ENCODE measurements around the gene NEK8.

Gene NEK8

GRCh38 chr17:28748852-28749515, 20.4 kb downstream of the NEK8 start:
- DNase-seq (ENCODE audit: insufficient read length, low spot score) (no peak), FAIRE-seq (no peak)
- no peak for TF ChIP-seq POLR2A (IDR thresholded peaks at IDR 0.05; ENCODE audit: low read depth, low read length)

GRCh38 chr17:28749516-28750177, 21.1 kb downstream of the NEK8 start:
- no peak for FAIRE-seq
- no peak for TF ChIP-seq POLR2A (IDR thresholded peaks at IDR 0.05; ENCODE audit: low read depth, low read length)
- no peak for DNase-seq (ENCODE audit: insufficient read length, low spot score)

- no peak for FAIRE-seq
- no peak for TF ChIP-seq POLR2A (IDR thresholded peaks at IDR 0.05; ENCODE audit: low read depth, low read length)
- peak; percentile 78 for DNase-seq (ENCODE audit: insufficient read length, low spot score)
Observed at GRCh38 chr17:28750178-28751047, 21.8 kb downstream of the NEK8 start.

- no peak for TF ChIP-seq POLR2A (IDR thresholded peaks at IDR 0.05; ENCODE audit: low read depth, low read length)
- DNase-seq (ENCODE audit: insufficient read length, low spot score) (no peak), FAIRE-seq (no peak)
Observed at GRCh38 chr17:28751600-28752366, 23.2 kb downstream of the NEK8 start.

GRCh38 chr17:28755486-28755885, 26.9 kb downstream of the NEK8 start:
- DNase-seq (ENCODE audit: insufficient read length, low spot score) (peak; percentile 52), FAIRE-seq (no peak)
- no peak for TF ChIP-seq POLR2A (IDR thresholded peaks at IDR 0.05; ENCODE audit: low read depth, low read length)

GRCh38 chr17:28756049-28756804, 27.6 kb downstream of the NEK8 start:
- FAIRE-seq: no peak
- TF ChIP-seq POLR2A (IDR thresholded peaks at IDR 0.05; ENCODE audit: low read depth, low read length): no peak
- DNase-seq (ENCODE audit: insufficient read length, low spot score): no peak

GRCh38 chr17:28758411-28759121, 30.0 kb downstream of the NEK8 start:
- FAIRE-seq (no peak), DNase-seq (ENCODE audit: insufficient read length, low spot score) (no peak)
- TF ChIP-seq POLR2A (IDR thresholded peaks at IDR 0.05; ENCODE audit: low read depth, low read length): no peak

GRCh38 chr17:28759256-28759865, 30.8 kb downstream of the NEK8 start:
- DNase-seq (ENCODE audit: insufficient read length, low spot score): no peak
- TF ChIP-seq POLR2A (IDR thresholded peaks at IDR 0.05; ENCODE audit: low read depth, low read length): no peak
- no peak for FAIRE-seq

- no peak for FAIRE-seq
- no peak for DNase-seq (ENCODE audit: insufficient read length, low spot score)
Observed at GRCh38 chr17:28760601-28761562, 32.3 kb downstream of the NEK8 start.

GRCh38 chr17:28763137-28763799, 34.7 kb downstream of the NEK8 start:
- no peak for DNase-seq (ENCODE audit: insufficient read length, low spot score)
- no peak for FAIRE-seq
- no peak for TF ChIP-seq POLR2A (IDR thresholded peaks at IDR 0.05; ENCODE audit: low read depth, low read length)

More at GRCh38 chr17:28760601-28761562, 32.3 kb downstream of the NEK8 start:
- TF ChIP-seq POLR2A (IDR thresholded peaks at IDR 0.05; ENCODE audit: low read depth, low read length): no peak

Data from H54 (cell line).